Loucy (cell line): Measurements from ENCODE around the gene PTPN2.

ENCODE experiments used
- H2AFZ ChIP-seq: fragments of 200-600 bp; sonication (generic); 2 replicates; pipeline ENCODE4 v1.6.0; 2016; ENCODE audit warnings: antibody characterized with exemption, mild to moderate bottlenecking, low read length, moderate library complexity
- H3F3A ChIP-seq: fragments of 200-600 bp; 2 replicates; pipeline ENCODE4 v1.6.0; 2016; ENCODE audit warnings: antibody characterized with exemption, low read depth, mild to moderate bottlenecking
- H3K27me3 ChIP-seq: fragments of 200-600 bp; sonication (generic); 2 replicates; pipeline ENCODE4 v1.6.1; 2014; ENCODE audit warnings: low read length, mild to moderate bottlenecking; ENCODE audit not compliant: insufficient read depth, poor library complexity, severe bottlenecking
- H3K36me3 ChIP-seq: fragments of 200-600 bp; sonication (generic); 2 replicates; pipeline ENCODE4 v1.6.1; 2016; ENCODE audit warnings: low read length; ENCODE audit not compliant: insufficient read depth
- H3K4me1 ChIP-seq: fragments of 200-600 bp; sonication (generic); 2 replicates; pipeline ENCODE4 v1.5.1; 2014; ENCODE audit warnings: low read length, mild to moderate bottlenecking; ENCODE audit not compliant: insufficient read depth, poor library complexity, severe bottlenecking
- H3K4me2 ChIP-seq: fragments of 200-600 bp; sonication (generic); 2 replicates; pipeline ENCODE4 v1.6.0; 2014; ENCODE audit warnings: antibody characterized with exemption, low read length, low read depth, mild to moderate bottlenecking; ENCODE audit not compliant: poor library complexity, severe bottlenecking
- H3K4me3 ChIP-seq: fragments of 200-600 bp; sonication (generic); 2 replicates; pipeline ENCODE4 v1.5.1; 2014; ENCODE audit warnings: low read length, mild to moderate bottlenecking, mixed read lengths; ENCODE audit not compliant: poor library complexity, severe bottlenecking
- H3K79me2 ChIP-seq: fragments of 200-600 bp; sonication (generic); 2 replicates; pipeline ENCODE4 v1.6.1; 2014; ENCODE audit warnings: low read length; ENCODE audit not compliant: insufficient read depth
- H3K9ac ChIP-seq: fragments of 200-600 bp; sonication (generic); 2 replicates; pipeline ENCODE4 v1.6.0; 2014; ENCODE audit warnings: mild to moderate bottlenecking, low read depth, low read length, moderate library complexity; ENCODE audit not compliant: poor library complexity, severe bottlenecking
- H3K9me2 ChIP-seq: fragments of 200-600 bp; sonication (generic); replicated peaks from 2 replicates; pipeline ENCODE4 v1.6.1; 2016; ENCODE audit warnings: low read depth, low read length, mixed read lengths
- H3K9me3 ChIP-seq: fragments of 200-600 bp; sonication (generic); 2 replicates; pipeline ENCODE4 v1.6.1; 2014; ENCODE audit warnings: mild to moderate bottlenecking, antibody characterized with exemption, low read length, low read depth; ENCODE audit not compliant: insufficient read depth
- H4K20me1 ChIP-seq: fragments of 200-600 bp; sonication (generic); 2 replicates; pipeline ENCODE4 v1.6.0; 2014; ENCODE audit warnings: antibody characterized with exemption, low read length, mild to moderate bottlenecking; ENCODE audit not compliant: insufficient read depth, poor library complexity, severe bottlenecking
- EZH2phosphoT487 ChIP-seq: fragments of 200-600 bp; IDR thresholded peaks from 2 replicates; pipeline ENCODE4 v1.6.1; 2018; ENCODE audit warnings: antibody characterized with exemption, mild to moderate bottlenecking, moderate library complexity, borderline replicate concordance
- TF ChIP-seq, protein P1 (sequence below): fragments of 200-600 bp; sonication (generic); conservative IDR thresholded peaks from 2 replicates; pipeline ENCODE4 v1.5.1; 2014; ENCODE audit warnings: mild to moderate bottlenecking, antibody characterized with exemption, low read length

PTPN2 gene

GRCh38 chr18:12750715-12751502, 133.1 kb downstream of the PTPN2 start:
- no peaks in the 10 kb centered on the region for H3K36me3 ChIP-seq
- no peaks in the 10 kb centered on the region for H3K9me2 ChIP-seq
- H4K20me1 ChIP-seq, result no peaks in the 10 kb centered on the region
- H2AFZ ChIP-seq, result no peak overlapping the region
- H3K4me2 ChIP-seq, result peak overlapping the region; percentile 37
- no peaks in the 10 kb centered on the region for H3F3A ChIP-seq
- peaks cover 21% of the 10 kb centered on the region for H3K4me1 ChIP-seq
- H3K9me3 ChIP-seq, result no peaks in the 10 kb centered on the region
- TF ChIP-seq EZH2phosphoT487, result no peak
- TF ChIP-seq, protein P1, sequence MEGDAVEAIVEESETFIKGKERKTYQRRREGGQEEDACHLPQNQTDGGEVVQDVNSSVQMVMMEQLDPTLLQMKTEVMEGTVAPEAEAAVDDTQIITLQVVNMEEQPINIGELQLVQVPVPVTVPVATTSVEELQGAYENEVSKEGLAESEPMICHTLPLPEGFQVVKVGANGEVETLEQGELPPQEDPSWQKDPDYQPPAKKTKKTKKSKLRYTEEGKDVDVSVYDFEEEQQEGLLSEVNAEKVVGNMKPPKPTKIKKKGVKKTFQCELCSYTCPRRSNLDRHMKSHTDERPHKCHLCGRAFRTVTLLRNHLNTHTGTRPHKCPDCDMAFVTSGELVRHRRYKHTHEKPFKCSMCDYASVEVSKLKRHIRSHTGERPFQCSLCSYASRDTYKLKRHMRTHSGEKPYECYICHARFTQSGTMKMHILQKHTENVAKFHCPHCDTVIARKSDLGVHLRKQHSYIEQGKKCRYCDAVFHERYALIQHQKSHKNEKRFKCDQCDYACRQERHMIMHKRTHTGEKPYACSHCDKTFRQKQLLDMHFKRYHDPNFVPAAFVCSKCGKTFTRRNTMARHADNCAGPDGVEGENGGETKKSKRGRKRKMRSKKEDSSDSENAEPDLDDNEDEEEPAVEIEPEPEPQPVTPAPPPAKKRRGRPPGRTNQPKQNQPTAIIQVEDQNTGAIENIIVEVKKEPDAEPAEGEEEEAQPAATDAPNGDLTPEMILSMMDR, result no peak
- peak overlapping the region; percentile 55 for H3K9ac ChIP-seq
- H3K79me2 ChIP-seq, result no peaks in the 10 kb centered on the region
- H3K27me3 ChIP-seq, result no peaks in the 10 kb centered on the region
- no peak overlapping the region for H3K4me3 ChIP-seq

GRCh38 chr18:12750076-12750714, 133.8 kb downstream of the PTPN2 start:
- no peaks in the 10 kb centered on the region for H3K36me3 ChIP-seq
- no peaks in the 10 kb centered on the region for H3K79me2 ChIP-seq
- H3K4me2 ChIP-seq, result peak overlapping the region; percentile 37
- TF ChIP-seq EZH2phosphoT487, result no peak
- TF ChIP-seq, protein P1, result no peak
- H3K4me3 ChIP-seq, result no peak overlapping the region
- no peaks in the 10 kb centered on the region for H4K20me1 ChIP-seq
- H3K9me3 ChIP-seq, result no peaks in the 10 kb centered on the region
- H2AFZ ChIP-seq, result no peak overlapping the region
- peak overlapping the region; percentile 55 for H3K9ac ChIP-seq
- H3F3A ChIP-seq, result no peaks in the 10 kb centered on the region
- peaks cover 21% of the 10 kb centered on the region for H3K4me1 ChIP-seq
- H3K27me3 ChIP-seq, result no peaks in the 10 kb centered on the region
- H3K9me2 ChIP-seq, result no peaks in the 10 kb centered on the region

DNA sequence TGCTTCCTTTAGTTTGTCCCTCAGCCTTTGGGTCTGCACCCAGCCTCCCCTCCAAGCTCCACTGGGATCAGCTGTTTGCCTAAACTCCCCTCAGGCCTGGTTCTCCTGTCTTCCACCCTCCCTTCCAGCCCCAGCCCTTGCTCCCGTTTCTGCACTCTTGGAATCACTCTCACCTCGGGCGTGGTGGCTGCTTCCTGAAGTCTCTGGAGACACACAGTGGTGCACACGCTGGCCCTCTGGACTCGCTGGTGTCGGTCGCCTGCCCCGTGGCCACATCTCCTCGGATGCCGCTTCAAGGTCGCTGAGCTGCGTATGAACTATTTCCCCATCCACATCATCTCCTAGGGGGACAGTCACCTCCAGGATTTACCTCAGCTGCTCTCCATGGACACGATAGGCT, 134.9 kb downstream of the PTPN2 start:
- TF ChIP-seq, protein P1, result no peak
- TF ChIP-seq EZH2phosphoT487, result no peak
- H4K20me1 ChIP-seq, result no peaks in the 10 kb centered on the region
- H3F3A ChIP-seq, result no peaks in the 10 kb centered on the region
- H3K9me2 ChIP-seq, result no peaks in the 10 kb centered on the region
- H3K9me3 ChIP-seq, result no peaks in the 10 kb centered on the region
- no peak overlapping the region for H3K4me2 ChIP-seq
- H3K27me3 ChIP-seq, result no peaks in the 10 kb centered on the region
- no peak overlapping the region for H2AFZ ChIP-seq
- H3K36me3 ChIP-seq, result no peaks in the 10 kb centered on the region
- no peaks in the 10 kb centered on the region for H3K79me2 ChIP-seq
- H3K4me3 ChIP-seq, result no peak overlapping the region
- H3K9ac ChIP-seq, result no peak overlapping the region
- peaks cover 21% of the 10 kb centered on the region for H3K4me1 ChIP-seq
